ENCODE data around the gene PDZRN4.

The PDZRN4 gene

DNA sequence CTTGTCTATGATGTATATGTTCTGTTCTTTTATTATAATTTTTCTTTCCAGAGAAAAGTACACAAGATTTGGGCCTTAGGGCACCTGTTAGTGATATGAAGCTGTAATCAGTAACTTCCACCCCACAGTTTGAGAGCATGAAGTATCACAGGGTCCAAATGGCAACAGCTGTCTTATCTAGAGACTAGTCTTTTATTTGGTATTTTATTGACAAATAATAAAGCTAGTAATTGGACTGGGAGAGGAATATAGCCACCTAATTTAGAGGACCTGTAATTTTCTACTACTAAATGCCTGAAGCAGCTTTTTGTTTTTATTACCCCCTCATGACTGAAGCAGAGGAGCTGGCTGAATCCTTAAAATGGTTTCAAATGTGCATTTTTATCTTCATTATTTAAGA is 174.8 kb downstream of the PDZRN4 start:
- DNase-seq (ENCODE audit: low read depth), result no peak

DNA sequence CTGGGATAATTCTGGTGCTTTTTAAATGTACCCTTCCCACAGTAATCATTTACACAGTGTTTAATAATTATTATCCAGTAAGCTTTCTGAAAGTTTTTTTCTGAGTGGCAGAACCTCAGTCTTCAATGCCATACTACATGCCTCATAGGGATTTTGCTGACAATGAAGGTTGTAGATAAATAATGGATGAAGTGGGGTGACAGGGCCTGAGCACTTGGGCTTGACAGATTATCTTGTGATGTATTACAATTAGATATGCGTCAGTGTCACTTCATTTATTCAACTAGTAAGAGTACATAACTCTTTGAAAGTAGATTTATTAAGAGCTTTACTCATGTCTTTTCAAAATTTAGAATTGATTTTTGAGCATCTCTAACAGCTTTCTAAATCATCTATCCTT is 176.1 kb downstream of the PDZRN4 start:
- DNase-seq (ENCODE audit: low read depth), result no peak

- no peak for DNase-seq (ENCODE audit: low read depth)
Observed at GRCh38 chr12:41365653-41366171, 177.6 kb downstream of the PDZRN4 start.

- DNase-seq (ENCODE audit: low read depth), result no peak
Observed at GRCh38 chr12:41367726-41368405, 179.7 kb downstream of the PDZRN4 start.

- no peak for DNase-seq (ENCODE audit: low read depth)
Observed at GRCh38 chr12:41380878-41381277, 192.8 kb downstream of the PDZRN4 start.

DNA sequence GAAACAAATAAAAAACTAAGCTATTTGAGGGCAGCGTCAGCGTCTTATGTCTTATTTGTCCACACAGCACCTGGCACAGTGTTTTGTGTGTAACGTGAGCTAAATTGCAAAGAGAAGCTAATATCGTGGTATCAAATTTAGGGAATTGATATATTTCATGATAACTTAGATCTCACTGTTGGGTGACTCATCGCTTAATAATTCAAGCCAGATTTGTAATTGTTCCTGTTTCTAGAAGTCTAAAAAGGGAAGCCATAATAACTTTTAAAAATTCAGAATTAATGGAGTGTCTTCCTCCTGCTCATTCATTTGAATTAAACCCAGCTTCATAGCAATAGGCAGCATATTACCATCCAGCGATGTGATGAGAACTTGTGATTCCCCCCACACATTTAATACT is 214.7 kb downstream of the PDZRN4 start:
- no peak for DNase-seq (ENCODE audit: low read depth)

- no peak for DNase-seq (ENCODE audit: low read depth)
Observed at GRCh38 chr12:41407232-41407799, 219.2 kb downstream of the PDZRN4 start.

DNA sequence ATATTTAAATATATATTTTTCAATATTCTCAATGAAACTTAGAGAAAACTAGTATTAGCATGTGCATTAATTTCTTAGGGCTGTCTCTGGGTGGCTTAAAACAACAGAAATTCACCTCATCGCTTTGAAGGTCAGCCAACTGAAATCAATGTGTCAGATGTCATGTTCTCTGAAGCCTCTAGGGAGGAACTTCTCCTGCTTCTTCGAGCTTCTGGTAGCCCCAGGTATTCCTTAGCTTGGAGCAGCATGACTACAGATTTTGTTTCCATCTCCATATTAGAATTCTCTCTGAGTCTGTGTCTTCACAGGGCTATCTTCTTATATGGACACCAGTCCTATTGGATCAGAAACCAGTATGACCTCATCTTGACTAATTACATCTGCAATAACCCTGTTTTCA is 221.5 kb downstream of the PDZRN4 start:
- no peak for DNase-seq (ENCODE audit: low read depth)

DNA sequence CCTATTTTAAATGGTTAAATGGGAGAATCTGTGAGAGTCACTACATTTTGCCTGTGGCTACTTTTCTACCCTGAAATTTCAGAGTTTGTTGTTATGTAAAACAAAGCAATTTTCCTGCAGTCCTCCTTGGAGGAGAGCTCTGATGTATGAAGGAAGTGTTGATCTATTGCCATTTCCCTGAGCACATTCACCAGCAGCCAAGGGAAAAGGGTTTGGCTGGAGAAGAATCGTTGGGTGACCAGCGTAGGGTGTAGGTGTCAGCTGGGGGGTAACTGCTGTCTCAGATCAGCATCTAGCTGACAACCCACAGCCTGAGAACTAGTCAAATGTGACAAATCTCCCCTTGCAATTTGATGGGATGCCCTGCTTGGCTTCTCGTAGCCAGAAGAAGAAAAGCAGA is 230.5 kb downstream of the PDZRN4 start:
- no peak for DNase-seq (ENCODE audit: low read depth)

- no peak for DNase-seq (ENCODE audit: low read depth)
Observed at GRCh38 chr12:41419131-41419893, 231.2 kb downstream of the PDZRN4 start.

- no peak for DNase-seq (ENCODE audit: low read depth)
Observed at GRCh38 chr12:41424651-41425050, 236.5 kb downstream of the PDZRN4 start.

DNA sequence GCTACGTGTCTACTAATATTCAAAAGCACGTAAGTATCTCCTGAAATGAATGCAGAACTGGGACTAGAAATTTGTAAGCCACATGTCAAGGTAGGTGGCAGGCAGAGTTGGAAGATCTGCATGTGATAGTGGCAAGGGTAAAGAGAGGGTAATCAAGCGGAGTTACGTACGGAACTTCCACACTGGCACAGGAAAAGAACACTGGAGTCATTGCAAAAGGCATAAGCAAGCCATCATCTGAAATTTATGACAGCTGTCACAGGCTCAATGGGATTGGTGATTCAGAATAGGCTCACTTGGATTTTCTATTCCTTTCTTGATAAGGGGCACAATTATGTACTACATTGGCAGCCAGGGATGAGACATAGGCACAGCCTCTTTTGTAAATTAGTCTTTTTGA is 245.3 kb downstream of the PDZRN4 start:
- DNase-seq (ENCODE audit: low read depth), result no peak

DNA sequence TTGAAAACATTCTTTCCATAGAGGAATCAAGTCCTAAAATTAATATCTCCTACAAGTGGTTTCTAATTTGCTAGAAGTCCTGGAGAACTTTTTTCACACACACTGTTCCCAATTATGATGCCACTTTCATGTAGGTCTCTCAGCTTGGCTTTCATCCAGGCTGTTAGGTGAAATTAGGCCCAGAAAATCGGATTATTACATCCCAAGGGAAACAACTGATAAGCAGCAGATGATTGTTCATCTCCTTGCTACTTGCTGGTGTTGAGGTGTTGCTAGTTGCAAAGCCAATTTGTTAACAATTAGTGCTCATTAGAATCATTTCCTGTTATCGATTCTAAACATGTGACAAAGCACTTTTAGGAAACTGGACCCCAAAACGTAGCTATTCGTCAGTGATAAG is 248.0 kb downstream of the PDZRN4 start:
- no peak for DNase-seq (ENCODE audit: low read depth)

GRCh38 chr12:41437563-41437962 is 249.4 kb downstream of the PDZRN4 start:
- DNase-seq (ENCODE audit: low read depth), result no peak

- DNase-seq (ENCODE audit: low read depth), result no peak
Observed at GRCh38 chr12:41438854-41439541, 250.9 kb downstream of the PDZRN4 start.

DNA sequence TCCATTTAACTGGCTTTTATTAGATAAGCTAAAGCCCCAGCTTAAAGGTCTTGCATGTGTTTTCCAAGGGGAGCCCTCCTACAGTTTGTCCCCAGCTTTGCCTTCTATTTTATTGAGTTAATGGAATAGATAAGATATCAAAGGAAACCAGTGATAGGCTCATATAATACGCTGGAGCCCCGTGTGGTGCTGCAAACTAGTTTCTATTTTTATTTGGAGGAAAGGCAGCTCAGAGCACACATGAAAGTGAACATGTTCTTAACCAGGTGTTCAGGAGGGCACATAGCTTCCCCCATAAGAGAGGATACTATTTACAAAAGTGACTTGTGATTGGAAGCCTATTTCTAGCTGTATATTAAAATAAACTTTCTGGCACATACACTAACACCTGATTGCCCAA is 251.7 kb downstream of the PDZRN4 start:
- DNase-seq (ENCODE audit: low read depth), result no peak

GRCh38 chr12:41441180-41441579 is 253.1 kb downstream of the PDZRN4 start:
- DNase-seq (ENCODE audit: low read depth), result no peak

GRCh38 chr12:41442896-41443295 is 254.8 kb downstream of the PDZRN4 start:
- DNase-seq (ENCODE audit: low read depth), result no peak

- DNase-seq (ENCODE audit: low read depth), result no peak
Observed at GRCh38 chr12:41443690-41444089, 255.6 kb downstream of the PDZRN4 start.

DNA sequence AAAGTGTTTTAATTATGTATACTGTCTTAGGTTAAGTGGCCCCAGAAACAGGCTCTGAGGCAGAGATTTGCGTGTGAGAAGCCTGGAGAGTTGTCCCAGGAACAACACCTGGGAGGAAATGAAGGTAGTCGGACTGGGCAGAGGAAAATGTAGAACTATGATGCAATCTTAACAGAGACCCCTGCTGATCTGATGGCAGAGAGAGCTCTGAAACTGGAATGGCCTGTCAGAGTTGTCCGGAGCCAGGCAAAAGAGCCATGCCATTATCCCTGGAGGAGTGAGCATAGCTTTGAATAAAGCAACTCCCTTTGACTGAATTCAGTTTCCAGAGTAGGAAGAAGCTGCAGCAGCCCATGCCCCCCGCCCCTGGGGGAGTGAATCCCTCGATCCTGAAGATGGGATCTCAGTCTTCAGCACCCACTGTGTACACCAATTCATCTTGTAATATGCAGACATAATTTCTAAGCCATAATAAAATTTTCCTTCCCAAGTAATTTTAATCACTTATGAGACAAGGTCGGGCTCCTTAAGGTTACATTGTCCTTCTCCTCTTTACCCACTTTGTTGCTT is 264.8 kb downstream of the PDZRN4 start:
- DNase-seq (ENCODE audit: low read depth), result no peak

DNA sequence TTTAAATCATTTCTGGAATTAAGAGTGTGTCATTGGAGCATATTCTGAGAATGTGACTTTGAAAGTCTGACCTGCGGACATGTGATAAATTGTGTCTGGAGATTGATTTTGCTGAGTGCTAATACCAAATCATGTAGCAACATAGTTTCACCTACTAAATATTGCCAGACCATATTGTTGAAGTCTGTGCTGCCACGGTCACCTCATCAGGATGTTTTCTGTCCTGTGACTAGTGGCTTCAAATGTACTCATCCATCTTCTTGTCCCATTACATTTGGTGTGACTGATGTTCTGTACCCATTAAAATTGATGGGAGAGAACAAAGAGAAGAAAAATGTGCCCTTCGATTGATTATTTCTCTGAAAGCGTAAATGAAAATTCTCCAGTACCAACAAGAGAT is 265.3 kb downstream of the PDZRN4 start:
- DNase-seq (ENCODE audit: low read depth), result no peak
